Epidermal melanocyte (primary cell): Measurements from ENCODE around the gene KRT76.

ENCODE experiments used
- DNase-seq: peaks from one replicate; pipeline ENCODE4 v3.0.0; 2011; ENCODE audit warnings: low spot score; ENCODE audit not compliant: insufficient read length

KRT76 gene

GRCh38 chr12:52813203-52813819 lies 36.2 kb upstream of the KRT76 start:
- no peak for DNase-seq

- no peak for DNase-seq
Measured at GRCh38 chr12:52812749-52813148, 35.6 kb upstream of the KRT76 start.

DNA sequence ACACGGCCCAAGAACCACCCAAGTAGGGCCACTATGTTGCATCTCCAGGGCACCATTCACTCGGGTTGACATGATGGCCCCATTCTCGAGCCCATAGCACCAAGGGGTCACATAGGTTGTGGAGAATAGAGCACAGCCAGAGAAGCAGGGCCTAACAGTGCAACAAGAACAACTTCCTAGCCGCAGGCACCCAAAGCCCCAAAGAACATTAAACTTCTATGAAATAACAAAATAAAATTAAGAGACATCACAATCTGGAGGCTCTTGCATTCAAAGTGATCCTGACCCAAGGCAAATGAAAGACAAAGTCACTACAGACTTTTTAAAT lies 34.9 kb upstream of the KRT76 start:
- DNase-seq = no peak

- no peak for DNase-seq
Measured at GRCh38 chr12:52811191-52812072, 34.3 kb upstream of the KRT76 start.

DNA sequence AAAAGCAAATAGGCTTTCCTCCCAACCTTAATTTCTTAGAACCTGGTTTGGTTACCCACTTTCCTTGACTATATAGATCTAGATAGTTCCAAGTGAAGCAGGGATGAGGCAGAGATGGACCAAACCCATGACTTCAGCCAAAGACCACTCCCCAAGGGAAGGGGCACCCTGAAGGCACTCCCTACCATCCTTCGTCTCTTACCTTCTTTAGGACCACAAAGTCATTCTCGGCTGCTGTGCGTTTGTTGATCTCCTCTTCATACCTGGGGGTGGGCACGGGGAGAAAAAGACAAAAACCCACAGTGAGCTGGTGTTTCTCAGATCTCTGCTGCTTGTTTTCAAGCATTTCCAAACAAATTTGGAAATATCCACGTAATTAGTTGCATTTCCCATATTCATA lies 33.4 kb upstream of the KRT76 start:
- DNase-seq = no peak

GRCh38 chr12:52809166-52809565 lies 32.0 kb upstream of the KRT76 start:
- DNase-seq = no peak

GRCh38 chr12:52808573-52809160 lies 31.5 kb upstream of the KRT76 start:
- no peak for DNase-seq

- no peak for DNase-seq
Measured at GRCh38 chr12:52807544-52808470, 30.7 kb upstream of the KRT76 start.

- DNase-seq = no peak
Measured at GRCh38 chr12:52806821-52807543, 29.8 kb upstream of the KRT76 start.

DNA sequence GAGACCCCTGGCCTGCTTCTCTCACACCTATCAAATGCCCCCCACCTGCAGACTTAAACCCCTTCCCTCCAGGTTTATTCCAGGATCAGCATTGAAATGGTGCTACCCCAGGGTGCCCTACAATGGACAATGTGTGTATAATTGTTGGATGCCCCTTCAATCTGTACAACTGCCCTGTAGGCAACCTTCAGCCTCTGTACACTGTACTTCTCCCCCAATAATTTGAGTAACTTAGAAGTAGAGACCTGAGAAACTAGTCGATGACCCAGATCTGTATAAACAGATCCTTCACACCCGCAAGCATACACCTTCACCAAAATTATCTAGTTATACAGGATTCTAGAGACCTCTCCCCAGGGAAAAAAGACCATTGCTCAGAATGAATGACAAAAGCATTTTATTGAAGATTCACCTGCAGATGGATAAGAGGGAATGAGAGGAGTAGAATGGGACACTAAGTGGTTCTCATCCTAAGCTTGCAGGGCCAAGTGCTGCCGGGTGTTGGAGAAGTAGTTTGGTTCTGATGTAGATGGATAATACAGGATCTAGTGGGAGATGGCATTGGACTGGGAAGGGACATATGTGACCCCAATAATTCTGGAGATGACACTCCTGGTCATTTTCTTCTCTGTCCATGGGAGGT lies 29.1 kb upstream of the KRT76 start:
- no peak for DNase-seq

GRCh38 chr12:52805739-52806138 lies 28.6 kb upstream of the KRT76 start:
- DNase-seq = no peak

GRCh38 chr12:52805000-52805399 lies 27.9 kb upstream of the KRT76 start:
- DNase-seq = no peak

GRCh38 chr12:52802442-52802841 lies 25.3 kb upstream of the KRT76 start:
- DNase-seq = no peak

DNA sequence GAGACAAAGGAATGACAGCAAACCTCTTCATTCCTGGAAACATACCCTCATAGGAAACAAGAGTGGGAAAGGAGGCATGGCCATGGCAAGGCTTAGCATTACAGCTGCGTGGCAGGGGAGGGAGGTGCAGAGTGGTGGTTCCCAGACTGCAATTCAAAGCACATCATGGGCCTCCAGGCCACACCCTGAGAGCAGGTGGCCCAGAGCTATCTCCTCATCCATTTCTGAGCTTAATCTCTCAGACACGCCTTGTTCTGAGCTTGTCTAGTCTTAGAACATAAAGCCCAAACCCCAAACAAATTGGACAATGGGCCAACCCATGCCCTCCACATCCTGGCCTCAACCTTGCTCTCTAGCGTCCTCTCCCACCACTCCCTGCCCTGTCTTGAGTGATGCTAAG lies 24.6 kb upstream of the KRT76 start:
- DNase-seq = no peak

DNA sequence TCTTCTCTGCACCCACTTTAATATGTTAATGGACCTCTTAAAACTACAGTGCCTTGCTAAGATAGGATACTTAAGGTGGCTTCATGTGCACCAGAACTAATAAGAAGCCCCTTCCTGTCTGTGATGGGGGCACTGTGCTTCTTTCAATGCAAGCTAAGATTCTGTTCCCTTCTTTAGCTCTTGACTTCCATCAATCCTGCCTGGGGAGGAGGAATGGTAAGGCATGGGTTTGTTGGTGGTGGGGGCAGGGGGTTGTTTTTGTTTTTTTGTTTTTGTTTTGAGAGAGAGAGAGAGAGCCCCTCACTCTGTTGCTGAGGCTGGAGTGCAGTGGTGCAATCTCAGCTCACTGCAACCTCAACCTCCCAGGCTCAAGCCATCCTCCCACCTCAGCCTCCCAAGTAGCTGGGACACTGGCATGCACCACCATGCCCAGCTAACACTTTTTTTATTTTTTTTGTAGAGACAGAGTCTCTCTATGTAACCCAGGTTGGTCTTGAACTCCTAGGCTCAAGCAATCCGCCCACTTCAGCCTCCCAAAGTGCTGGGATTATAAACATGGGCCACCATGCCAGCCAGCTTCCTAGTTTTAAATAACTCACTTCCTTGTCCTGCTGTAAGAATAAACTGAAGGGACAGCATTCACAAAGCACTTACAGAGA lies 23.2 kb upstream of the KRT76 start:
- no peak for DNase-seq

DNA sequence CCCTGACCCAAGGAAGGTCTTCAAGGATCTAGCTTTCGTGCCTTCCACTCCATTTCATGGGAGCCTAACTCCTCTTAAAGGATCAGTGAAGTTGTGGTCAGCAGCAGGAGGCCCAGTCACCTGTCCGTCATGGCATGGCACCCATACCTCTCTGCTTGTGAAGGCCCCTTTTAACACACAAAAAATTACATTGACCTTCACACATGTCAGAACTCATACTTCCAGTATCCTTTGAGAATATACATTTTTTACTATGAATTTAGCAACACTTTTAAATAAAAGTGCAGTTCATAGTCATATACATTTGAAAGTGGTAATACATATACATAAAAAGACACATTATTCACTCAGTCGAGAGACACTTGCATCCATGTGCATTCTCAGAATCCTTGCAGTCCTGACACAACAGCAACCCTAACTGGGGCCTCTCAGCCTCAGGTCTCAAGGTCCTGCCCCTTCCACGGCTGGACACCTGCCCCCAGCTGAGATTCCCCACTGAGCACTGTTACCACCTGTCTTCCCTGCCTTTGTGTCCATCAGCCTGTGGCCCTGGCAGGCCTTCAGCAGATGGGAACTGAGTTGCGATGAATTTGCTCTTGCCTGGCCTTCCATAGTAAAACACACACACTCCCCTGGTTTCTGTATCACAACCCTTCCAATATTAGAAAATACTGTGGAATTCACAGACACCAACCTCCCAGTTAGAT lies 22.5 kb upstream of the KRT76 start:
- DNase-seq = no peak

GRCh38 chr12:52798671-52799504 lies 21.7 kb upstream of the KRT76 start:
- DNase-seq = no peak

GRCh38 chr12:52798003-52798670 lies 21.0 kb upstream of the KRT76 start:
- no peak for DNase-seq
